ENCODE results near the gene ARMC10. TPM values are rescaled to one million over a fixed set of nuclear protein-coding genes. Genes with fewer than 3 reads are reported as not detected.

Gene ARMC10
- total RNA-seq, 4 donors from 2014 or later = 21.0 to 42.5 (median 36.6) TPM

- no peak for TF ChIP-seq POLR2A (IDR thresholded peaks at IDR 0.05)
- TF ChIP-seq CTCF (IDR thresholded peaks at IDR 0.05) = no peak
- 73 to 74% methylated on average over 9 of the region's 9 CpGs for WGBS, 2 donors
Measured at GRCh38 chr7:103132995-103133688, 58.2 kb downstream of the ARMC10 start.

GRCh38 chr7:103134836-103135554, 60.1 kb downstream of the ARMC10 start:
- peaks cover 0 to 36% (median 0%) of the 10 kb centered on the region in 4 donors for H3K27me3 ChIP-seq
- no peak overlapping the region for H3K4me3 ChIP-seq
- intact Hi-C loops (cut with DNase I) = no loop called here
- no peak for TF ChIP-seq POLR2A (IDR thresholded peaks at IDR 0.05)
- no peak for TF ChIP-seq CTCF (IDR thresholded peaks at IDR 0.05)
- no peaks in the 10 kb centered on the region for H3K36me3 ChIP-seq
- H3K27ac ChIP-seq = no peak overlapping the region
- 75 to 91% methylated on average over 3 of the region's 3 CpGs for WGBS, 2 donors
- DNase-seq = no peak
- no peaks in the 10 kb centered on the region for H3K4me1 ChIP-seq
- H3K9me3 ChIP-seq = no peaks in the 10 kb centered on the region

More at GRCh38 chr7:103132995-103133688, 58.2 kb downstream of the ARMC10 start:
- Histone ChIP-seq H3K36me3 (peaks cover 0 to 7% (median 0%) of the 10 kb centered on the region in 3 donors), H3K27me3 (peaks cover 0 to 20% (median 0%) of the 10 kb centered on the region in 4 donors), H3K4me3 (no peak overlapping the region), H3K9me3 (no peaks in the 10 kb centered on the region), H3K4me1 (no peaks in the 10 kb centered on the region), H3K27ac (no peak overlapping the region)
- DNase-seq = no peak
- intact Hi-C loops (cut with DNase I) = no loop called here

GRCh38 chr7:103140061-103140460, 65.1 kb downstream of the ARMC10 start:
- H3K4me1 ChIP-seq = peaks cover 0 to 12% (median 0%) of the 10 kb centered on the region in 3 donors
- 80 to 87% methylated on average over 1 to 2 of the region's 2 CpGs for WGBS, 2 donors
- intact Hi-C loops (cut with DNase I) = no loop called here
- peaks cover 0 to 69% (median 0%) of the 10 kb centered on the region in 4 donors for H3K27me3 ChIP-seq
- no peaks in the 10 kb centered on the region for H3K36me3 ChIP-seq
- H3K9me3 ChIP-seq = no peaks in the 10 kb centered on the region
- DNase-seq = no peak
- no peak for TF ChIP-seq CTCF (IDR thresholded peaks at IDR 0.05)
- no peak for TF ChIP-seq POLR2A (IDR thresholded peaks at IDR 0.05)
- no peak overlapping the region for H3K27ac ChIP-seq
- no peak overlapping the region for H3K4me3 ChIP-seq

- peaks cover 0 to 12% (median 0%) of the 10 kb centered on the region in 3 donors for H3K4me1 ChIP-seq
- intact Hi-C loops (cut with DNase I) = no loop called here
- H3K27ac ChIP-seq = no peak overlapping the region
- no peak overlapping the region for H3K4me3 ChIP-seq
- no peaks in the 10 kb centered on the region for H3K9me3 ChIP-seq
- no peaks in the 10 kb centered on the region for H3K36me3 ChIP-seq
- DNase-seq = no peak
- TF ChIP-seq CTCF (IDR thresholded peaks at IDR 0.05) = no peak
- no peak for TF ChIP-seq POLR2A (IDR thresholded peaks at IDR 0.05)
- WGBS, 2 donors = 77 to 93% methylated on average over 2 of the region's 2 CpGs
- H3K27me3 ChIP-seq = peaks cover 0 to 71% (median 0%) of the 10 kb centered on the region in 4 donors
Measured at GRCh38 chr7:103140685-103141084, 65.7 kb downstream of the ARMC10 start.

- no peak overlapping the region for H3K4me3 ChIP-seq
- DNase-seq = no peak
- H3K27ac ChIP-seq = no peak overlapping the region
- intact Hi-C loops (cut with DNase I) = no loop called here
- no peaks in the 10 kb centered on the region for H3K9me3 ChIP-seq
- TF ChIP-seq POLR2A (IDR thresholded peaks at IDR 0.05) = no peak
- no peak for TF ChIP-seq CTCF (IDR thresholded peaks at IDR 0.05)
- peaks cover 0 to 22% (median 0%) of the 10 kb centered on the region in 3 donors for H3K4me1 ChIP-seq
- peaks cover 0 to 73% (median 0%) of the 10 kb centered on the region in 4 donors for H3K27me3 ChIP-seq
- 46 to 66% methylated on average over 7 to 8 of the region's 8 CpGs for WGBS, 2 donors
- H3K36me3 ChIP-seq = no peaks in the 10 kb centered on the region
Measured at GRCh38 chr7:103141753-103142404, 66.9 kb downstream of the ARMC10 start.
